Breast epithelium (tissue), 3 donors: ENCODE results near the gene NPY4R2.
"Not testable (repeated sequence)": the region's sequence is repeated elsewhere in the genome, so short reads cannot be mapped to it uniquely, and the experiment has no call there.

Experiments used
- CTCF ChIP-seq, 3 donors: fragments of 450-650 bp; IDR thresholded peaks; one replicate each; pipeline ENCODE4 v1.5.1; 2016 to 2017; ENCODE audit warnings: antibody characterized with exemption in 3 of 3, mild to moderate bottlenecking in 3 of 3, moderate library complexity in 3 of 3
- POLR2AphosphoS5 ChIP-seq, 3 donors: sonication (generic); formaldehyde crosslinking; IDR thresholded peaks; one replicate each; pipeline ENCODE4 v1.6.1; 2017; ENCODE audit warnings: antibody characterized with exemption in 3 of 3

- TF ChIP-seq POLR2AphosphoS5, CTCF (IDR thresholded peaks at IDR 0.05): not testable (repeated sequence)
These were observed 47.6 kb upstream of the NPY4R2 start for GRCh38 chr10:47870887-47871286.
